A549 (cell line): ENCODE measurements around the gene LITAFD. TPM values are rescaled to one million over a fixed set of nuclear protein-coding genes. Genes with fewer than 3 reads are reported as not detected.
"Not testable (repeated sequence)": the region's sequence is repeated elsewhere in the genome, so short reads cannot be mapped to it uniquely, and the experiment has no call there.

Experiments
- ATAC-seq, 2 experiments: fragments of 200-7000 bp in 1 of 2; fragments of >200 bp in 1 of 2; cut with Nextera tagmentation in 1 of 2; cut with Tn5 transposase in 1 of 2; 3 replicates each; pipeline versions ENCODE4 v1.8.0 to v1.9.1; 2018 to 2020; ENCODE audit warnings: mild to moderate bottlenecking in 1 of 2, moderate library complexity in 1 of 2
- CTCF ChIA-PET: fragments of 300-600 bp; sonication (Branson Sonifier 250); formaldehyde crosslinking; extraction: SDS; loops from one replicate; lab custom pipeline; 2021; ENCODE audit warnings: antibody characterized with exemption, inconsistent platforms; lab: Yijun Ruan, JAX
- POLR2A ChIA-PET: fragments of 350-600 bp; formaldehyde crosslinking; extraction: SDS; loops from one replicate; lab custom pipeline; 2021; ENCODE audit warnings: antibody characterized with exemption, inconsistent platforms; lab: Yijun Ruan, JAX
- DNase-seq, 2 experiments: peaks; one replicate each; pipeline versions ENCODE4 v3.0.0 to v3.0.0-alpha.2; 2011 to 2016; ENCODE audit warnings: low read depth in 1 of 2, low spot score in 1 of 2
- FAIRE-seq: peaks from 2 replicates; lab custom pipeline; 2011; peaks lifted over from hg19 to GRCh38; lab: Jason Lieb, UNC
- H3K27ac ChIP-seq, 2 experiments: fragments of >200 bp; sonication (Bioruptor Twin); formaldehyde crosslinking; 3 replicates each; pipeline ENCODE4 v1.5.1; 2016 to 2017
- H3K4me1 ChIP-seq: fragments of >200 bp; sonication (Bioruptor Twin); formaldehyde crosslinking; 3 replicates; pipeline ENCODE4 v1.6.1; 2016
- H3K4me2 ChIP-seq: fragments of >200 bp; sonication (Bioruptor Twin); formaldehyde crosslinking; 3 replicates; pipeline ENCODE4 v1.6.1; 2016
- H3K4me3 ChIP-seq: fragments of >200 bp; sonication (Bioruptor Twin); formaldehyde crosslinking; 3 replicates; pipeline ENCODE4 v1.5.1; 2016
- H3K9me3 ChIP-seq: fragments of >200 bp; sonication (Bioruptor Twin); formaldehyde crosslinking; 3 replicates; pipeline ENCODE4 v1.6.1; 2016
- EHMT2 ChIP-seq: fragments of 200-600 bp; sonication (generic); IDR thresholded peaks from 2 replicates; pipeline ENCODE4 v1.6.1; 2016; ENCODE audit warnings: antibody characterized with exemption, low read depth, mild to moderate bottlenecking, moderate library complexity
- ESRRA ChIP-seq: fragments of 150-350 bp; IDR thresholded peaks from 2 replicates; pipeline ENCODE4 v1.6.1; 2014; ENCODE audit warnings: mild to moderate bottlenecking, low read length, borderline replicate concordance
- FOSB ChIP-seq: fragments of 250-450 bp; sonication (Bioruptor Pico); IDR thresholded peaks from 2 replicates; pipeline ENCODE4 v1.5.0; 2020; ENCODE audit warnings: mild to moderate bottlenecking, moderate library complexity
- FOSL2 ChIP-seq, 2 experiments: fragments of 450-650 bp in 1 of 2; fragments of >200 bp in 1 of 2; sonication (Bioruptor Twin) in 1 of 2; formaldehyde crosslinking; IDR thresholded peaks; 2 replicates each; pipeline versions ENCODE4 v1.5.0 to v1.6.1; 2016 to 2020; ENCODE audit warnings: mild to moderate bottlenecking in 1 of 2, moderate library complexity in 1 of 2
- JUN ChIP-seq, 2 experiments: fragments of >200 bp; sonication (Bioruptor Twin); formaldehyde crosslinking; IDR thresholded peaks; 2 replicates in 1 of 2; 3 replicates in 1 of 2; pipeline ENCODE4 v1.6.1; 2016 to 2017
- JUNB ChIP-seq: fragments of >200 bp; sonication (Bioruptor Twin); formaldehyde crosslinking; IDR thresholded peaks from 2 replicates; pipeline ENCODE4 v1.6.1; 2016
- KDM1A ChIP-seq: fragments of 200-600 bp; sonication (generic); IDR thresholded peaks from 2 replicates; pipeline ENCODE4 v1.6.1; 2016; ENCODE audit warnings: low read depth, mild to moderate bottlenecking
- MAX ChIP-seq: IDR thresholded peaks from 2 replicates; pipeline ENCODE4 v1.6.1; 2012
- MAZ ChIP-seq: fragments of 150-350 bp; IDR thresholded peaks from 2 replicates; pipeline ENCODE4 v1.6.1; 2014; ENCODE audit warnings: antibody characterized with exemption, low read depth, low read length, borderline replicate concordance
- NFE2L2 ChIP-seq: fragments of 150-350 bp; conservative IDR thresholded peaks from 2 replicates; pipeline ENCODE4 v1.6.1; 2014; ENCODE audit warnings: low read length
- PHF8 ChIP-seq: fragments of 200-600 bp; sonication (generic); IDR thresholded peaks from 2 replicates; pipeline ENCODE4 v1.6.1; 2016; ENCODE audit warnings: low read depth, mild to moderate bottlenecking, antibody characterized with exemption, moderate library complexity, borderline replicate concordance
- POLR2AphosphoS2 ChIP-seq: conservative IDR thresholded peaks from 2 replicates; pipeline ENCODE4 v1.6.1; 2012; ENCODE audit warnings: low read length, improper control_type of control experiment, inconsistent platforms
- RFX5 ChIP-seq: fragments of 450-650 bp; IDR thresholded peaks from 2 replicates; pipeline ENCODE4 v1.7.1; 2014; ENCODE audit warnings: antibody characterized with exemption, mild to moderate bottlenecking, moderate library complexity
- RNF2 ChIP-seq: fragments of 200-600 bp; sonication (generic); IDR thresholded peaks from 2 replicates; pipeline ENCODE4 v1.6.1; 2016; ENCODE audit warnings: low read depth, mild to moderate bottlenecking, antibody characterized with exemption, moderate library complexity, borderline replicate concordance
- ZSCAN20 ChIP-seq: fragments of 250-450 bp; sonication (Bioruptor Pico); IDR thresholded peaks from 2 replicates; pipeline ENCODE4 v1.8.0; 2022; ENCODE audit warnings: mild to moderate bottlenecking, moderate library complexity
- WGBS: methylation state at CpG from one replicate; pipeline ENCODE4 v1.1.6; 2017; ENCODE audit errors: missing lambda C conversion rate; 5-methylcytosine and 5-hydroxymethylcytosine counted together
- polyA plus RNA-seq, 4 experiments: library from polyadenylated mRNA; depleted of rRNA in 3 of 4; stranded (reverse); fragments of >200 nt; fragmentation: RNase III in 1 of 4; extraction: RNeasy Plus Mini Kit Qiagen cat#74134 plus additional on column Dnase treatment in 1 of 4; gene quantifications; 2 replicates in 3 of 4; 3 replicates in 1 of 4; pipeline ENCODE4 v1.2.3, GENCODE V29; 2011 to 2017
- TF ChIP-seq, protein P1 (sequence below): fragments of >200 bp; sonication (Bioruptor Twin); formaldehyde crosslinking; IDR thresholded peaks from 2 replicates; pipeline ENCODE4 v1.6.1; 2016
- TF ChIP-seq, protein P2 (sequence below): fragments of >200 bp; sonication (Bioruptor Twin); formaldehyde crosslinking; IDR thresholded peaks from 3 replicates; pipeline ENCODE4 v1.5.1; 2016

The LITAFD gene
- polyA plus RNA-seq, 2 of the 4 experiments (the other 2 are of a cell fraction) = not detected

DNA sequence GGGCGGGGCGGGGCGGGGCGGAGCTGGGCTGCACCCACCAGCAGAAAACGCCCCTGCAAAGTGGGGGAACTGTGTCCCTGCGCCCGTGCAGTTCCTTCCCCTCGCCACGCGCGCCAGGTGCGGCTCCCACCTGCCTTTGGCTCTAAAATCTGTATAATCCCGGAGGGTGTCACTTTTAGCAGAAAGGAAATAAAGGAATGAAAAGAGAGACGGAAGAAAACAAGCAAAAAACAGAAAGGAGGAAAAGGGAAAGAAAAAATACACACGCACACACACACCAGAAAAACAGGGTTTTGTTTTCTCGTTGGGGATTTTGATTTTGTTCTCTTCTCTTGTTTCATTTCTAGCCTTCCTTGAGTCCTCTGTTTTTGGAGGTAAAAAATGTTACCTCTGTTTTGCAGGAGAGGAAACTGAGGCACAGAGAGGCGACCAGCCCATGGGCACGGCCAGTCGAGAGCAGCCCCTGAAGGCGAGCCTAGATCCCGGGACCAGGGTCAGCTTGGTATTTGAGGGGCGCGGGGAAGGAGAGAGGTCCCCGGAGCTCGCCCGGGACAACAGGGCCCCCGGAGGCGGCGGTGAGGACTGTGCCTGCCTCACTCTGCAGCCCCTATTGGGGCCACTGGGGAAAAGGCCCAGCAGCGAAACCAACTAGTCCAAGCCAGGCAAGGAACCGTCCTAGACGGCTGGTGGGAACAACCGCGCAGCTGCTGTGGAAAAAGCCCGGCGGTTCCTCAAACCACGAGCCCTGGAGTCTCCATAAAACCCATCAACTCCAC is 12.8 kb upstream of the LITAFD start:
- Histone ChIP-seq H3K4me1 (peaks cover 61% of the 10 kb centered on the region), H3K27ac (peak overlapping the region; percentile 82 to 87), H3K9me3 (no peaks in the 10 kb centered on the region), H3K4me2 (peak overlapping the region; percentile 98), H3K4me3 (peak overlapping the region; percentile 60)
- TF ChIP-seq ESRRA (no peak), MAX (peak; percentile 18; the same call in 1 of the 2 replicates)
- no peak for FAIRE-seq
- CTCF ChIA-PET = interaction anchor here (0.6 to 7.9 kb wide), 6 partner anchors 9 to 209 kb away, joined by 3 to 84 read pairs (median 4); partner anchors contain the start of gene LITAFD
- peak; percentile 8 to 32; a peak in 3 of 6 replicates for ATAC-seq
- DNase-seq = no peak
- WGBS = 52% methylated on average over 32 of the region's 37 CpGs
- POLR2A ChIA-PET = interaction anchor here (0.6 to 2.7 kb wide), 16 partner anchors 9 to 258 kb away, joined by 3 to 24 read pairs (median 6); partner anchors contain the start of genes HAPSTR1 and LITAFD

DNA sequence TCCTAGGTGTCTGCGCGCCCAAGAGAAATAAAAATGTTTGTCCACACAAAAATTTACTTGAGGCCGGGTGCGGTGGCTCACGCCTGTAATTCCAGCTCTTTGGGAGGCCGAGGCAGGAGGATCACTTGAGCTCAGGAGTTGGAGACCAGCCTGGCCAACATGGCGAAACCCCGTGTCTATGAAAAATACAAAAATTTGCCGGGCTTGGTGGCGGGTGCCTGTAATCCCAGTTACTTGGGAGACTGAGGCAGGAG is 12.2 kb upstream of the LITAFD start:
- ChIA-PET POLR2A (interaction anchor here (1.7 to 2.7 kb wide), 3 partner anchors 9 to 17 kb away, joined by 8 to 24 read pairs (median 9); no protein-coding TSS in a partner anchor), CTCF (interaction anchor here (1.0 to 7.9 kb wide), 5 partner anchors 10 to 245 kb away, joined by 3 to 84 read pairs (median 4); partner anchors contain the start of gene LITAFD)
- not testable (repeated sequence) for FAIRE-seq, ATAC-seq, H3K4me3 ChIP-seq, H3K9me3 ChIP-seq, DNase-seq
- 94% methylated on average over 10 of the region's 10 CpGs for WGBS
- Histone ChIP-seq H3K4me1 (peaks cover 56% of the 10 kb centered on the region), H3K27ac (peak overlapping the region; percentile 82 to 87), H3K4me2 (peak overlapping the region; percentile 98; the same call in 2 of the 3 replicates)

DNA sequence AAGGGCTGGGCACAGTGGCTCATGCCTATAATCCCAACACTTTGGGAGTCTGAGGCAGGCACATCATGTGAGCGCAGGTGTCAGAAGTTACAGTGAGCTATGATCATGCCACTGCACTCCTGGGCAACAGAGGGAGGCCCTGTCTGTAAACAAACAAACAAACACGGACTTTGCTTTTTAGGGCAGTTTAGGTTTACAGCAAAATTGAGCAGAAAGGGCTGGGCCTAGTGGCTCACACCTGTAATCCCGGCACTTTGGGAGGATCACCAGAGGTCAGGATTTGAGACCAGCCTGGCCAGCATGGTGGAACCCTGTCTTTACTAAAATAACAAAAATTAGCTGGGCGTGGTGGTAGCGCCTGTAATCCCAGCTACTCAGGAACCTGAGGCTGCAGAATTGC is 10.1 kb upstream of the LITAFD start:
- Histone ChIP-seq H3K4me1 (peaks cover 34% of the 10 kb centered on the region), H3K27ac (peak overlapping the region; percentile 52 to 82; a peak in 4 of 6 replicates), H3K4me2 (no peak overlapping the region), H3K4me3 (no peak overlapping the region), H3K9me3 (no peaks in the 10 kb centered on the region)
- ATAC-seq (no peak), FAIRE-seq (no peak)
- 76% methylated on average over 5 of the region's 5 CpGs for WGBS
- TF ChIP-seq FOSB (CRISPR knock-in tag) = no peak
- no peak for TF ChIP-seq FOSL2 (IDR thresholded peaks at IDR 0.05)
- no peak for TF ChIP-seq FOSL2 (CRISPR knock-in tag; IDR thresholded peaks at IDR 0.05)
- no peak for TF ChIP-seq PHF8
- no peak for TF ChIP-seq RFX5
- no peak for TF ChIP-seq ZSCAN20 (CRISPR knock-in tag)
- no peak for TF ChIP-seq RNF2
- no peak for TF ChIP-seq NFE2L2
- TF ChIP-seq KDM1A = no peak
- no peak for TF ChIP-seq JUNB
- TF ChIP-seq MAZ = no peak
- TF ChIP-seq JUN (IDR thresholded peaks at IDR 0.05) = no peak
- TF ChIP-seq, protein P1, sequence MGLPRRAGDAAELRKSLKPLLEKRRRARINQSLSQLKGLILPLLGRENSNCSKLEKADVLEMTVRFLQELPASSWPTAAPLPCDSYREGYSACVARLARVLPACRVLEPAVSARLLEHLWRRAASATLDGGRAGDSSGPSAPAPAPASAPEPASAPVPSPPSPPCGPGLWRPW = no peak
- TF ChIP-seq EHMT2 = no peak
- no peak for TF ChIP-seq POLR2AphosphoS2
- TF ChIP-seq, protein P2, sequence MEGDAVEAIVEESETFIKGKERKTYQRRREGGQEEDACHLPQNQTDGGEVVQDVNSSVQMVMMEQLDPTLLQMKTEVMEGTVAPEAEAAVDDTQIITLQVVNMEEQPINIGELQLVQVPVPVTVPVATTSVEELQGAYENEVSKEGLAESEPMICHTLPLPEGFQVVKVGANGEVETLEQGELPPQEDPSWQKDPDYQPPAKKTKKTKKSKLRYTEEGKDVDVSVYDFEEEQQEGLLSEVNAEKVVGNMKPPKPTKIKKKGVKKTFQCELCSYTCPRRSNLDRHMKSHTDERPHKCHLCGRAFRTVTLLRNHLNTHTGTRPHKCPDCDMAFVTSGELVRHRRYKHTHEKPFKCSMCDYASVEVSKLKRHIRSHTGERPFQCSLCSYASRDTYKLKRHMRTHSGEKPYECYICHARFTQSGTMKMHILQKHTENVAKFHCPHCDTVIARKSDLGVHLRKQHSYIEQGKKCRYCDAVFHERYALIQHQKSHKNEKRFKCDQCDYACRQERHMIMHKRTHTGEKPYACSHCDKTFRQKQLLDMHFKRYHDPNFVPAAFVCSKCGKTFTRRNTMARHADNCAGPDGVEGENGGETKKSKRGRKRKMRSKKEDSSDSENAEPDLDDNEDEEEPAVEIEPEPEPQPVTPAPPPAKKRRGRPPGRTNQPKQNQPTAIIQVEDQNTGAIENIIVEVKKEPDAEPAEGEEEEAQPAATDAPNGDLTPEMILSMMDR = no peak
- TF ChIP-seq, all 56 proteins: peak for 0
- no peak for DNase-seq
- ChIA-PET CTCF (interaction anchor here (0.7 to 7.9 kb wide), 3 partner anchors 10 to 484 kb away, joined by 3 to 84 read pairs (median 3); partner anchors contain the start of gene LITAFD), POLR2A (no interaction called here)
